H1 (cell line): Measurements from ENCODE around the gene UVSSA. TPM values are rescaled to one million over a fixed set of nuclear protein-coding genes. Genes with fewer than 3 reads are reported as not detected.

Source experiments
- ASH2L ChIP-seq: fragments of 200-600, 300-600 bp; sonication (generic); IDR thresholded peaks from one replicate; pipeline ENCODE4 v1.7.1; 2017; ENCODE audit warnings: low read length
- CBX8 ChIP-seq: fragments of 300-800, 300-1000 bp; sonication (generic); IDR thresholded peaks from 2 replicates; pipeline ENCODE4 v1.7.1; 2016; ENCODE audit warnings: low read depth, low read length, borderline replicate concordance
- CEBPB ChIP-seq: IDR thresholded peaks from 2 replicates; pipeline ENCODE4 v1.6.1; 2012; ENCODE audit warnings: low read depth, low read length
- GABPA ChIP-seq: IDR thresholded peaks from 2 replicates; pipeline ENCODE4 v1.6.1; 2011; ENCODE audit warnings: mild to moderate bottlenecking, low read length, moderate library complexity, borderline replicate concordance; ENCODE audit not compliant: insufficient read depth
- NRF1 ChIP-seq: IDR thresholded peaks from 2 replicates; pipeline ENCODE4 v1.6.1; 2011; ENCODE audit warnings: mild to moderate bottlenecking, low read depth, low read length, improper control_type of control experiment
- POU5F1 ChIP-seq: IDR thresholded peaks from 2 replicates; pipeline ENCODE4 v1.6.1; 2011; ENCODE audit warnings: low read depth, mild to moderate bottlenecking, low read length, moderate library complexity
- SIN3A ChIP-seq, 2 experiments: IDR thresholded peaks in 1 of 2; conservative IDR thresholded peaks in 1 of 2; 2 replicates each; pipeline ENCODE4 v1.6.1; 2011 to 2012; ENCODE audit warnings: low read length in 2 of 2, improper control_type of control experiment in 1 of 2, low read depth in 1 of 2, mild to moderate bottlenecking in 1 of 2
- SIX5 ChIP-seq: IDR thresholded peaks from 2 replicates; pipeline ENCODE4 v1.6.1; 2011; ENCODE audit warnings: mild to moderate bottlenecking, low read depth, low read length
- SUZ12 ChIP-seq: fragments of 200-600 bp; sonication (generic); IDR thresholded peaks from 2 replicates; pipeline ENCODE4 v1.6.1; 2012; ENCODE audit warnings: mild to moderate bottlenecking, inconsistent platforms, low read length, moderate library complexity, mixed read lengths
- TCF12 ChIP-seq: IDR thresholded peaks from 2 replicates; pipeline ENCODE4 v1.6.1; 2011; ENCODE audit warnings: low read depth, mild to moderate bottlenecking, low read length
- polyA plus RNA-seq, 7 experiments: library from polyadenylated mRNA; depleted of rRNA in 3 of 7; stranded (reverse) in 5 of 7; unstranded in 2 of 7; fragments of >200 nt in 5 of 7; fragments of 200-250 nt in 2 of 7; gene quantifications; 1 replicate in 5 of 7; 2 replicates in 1 of 7; 4 replicates in 1 of 7; pipeline versions ENCODE4 v1.2.1 to v1.2.3, GENCODE V29; 2011 to 2013; ENCODE audit warnings: missing spikeins in 2 of 7, mixed read lengths in 2 of 7
- total RNA-seq: library from RNA; stranded (reverse); fragmentation: NEBNext Ultra II Directional; extraction: Animal tissue kit (Norgen Biotek cat#: 25700); gene quantifications from 2 replicates; pipeline ENCODE4 v1.2.1, GENCODE V29; 2021
- TF ChIP-seq, protein P1 (sequence below): fragments of 300-600 bp; sonication (generic); IDR thresholded peaks from 2 replicates; pipeline ENCODE4 v1.7.1; 2012; ENCODE audit warnings: low read length, moderate library complexity, mild to moderate bottlenecking, inconsistent platforms; ENCODE audit not compliant: insufficient replicate concordance

The UVSSA gene
- total and polyA plus RNA-seq, 2 of the 8 experiments (the other 6 are each of a cell fraction or from before 2014, with no cell fraction given): 14.5 to 19.4 TPM

DNA sequence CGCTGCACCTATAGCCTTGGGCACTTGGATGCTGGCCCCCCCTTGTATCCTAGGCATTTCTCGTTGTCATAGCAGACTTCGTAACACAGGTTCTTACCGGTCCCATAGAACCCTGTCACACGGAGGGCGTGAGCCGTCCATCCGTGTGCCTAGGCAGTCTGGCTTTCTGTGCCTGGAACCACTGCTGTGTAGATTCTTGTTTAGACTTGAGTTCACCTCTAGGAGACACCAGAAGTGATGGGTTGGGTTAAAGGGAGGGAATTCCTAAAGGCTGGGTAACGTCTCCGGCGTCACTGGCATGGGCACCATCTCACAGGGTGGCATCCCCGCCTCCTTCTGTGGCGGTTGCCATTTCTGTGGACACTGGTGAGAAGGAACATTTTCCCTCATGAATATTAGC lies 72.7 kb downstream of the UVSSA start (continued):
- TF ChIP-seq, protein P1, sequence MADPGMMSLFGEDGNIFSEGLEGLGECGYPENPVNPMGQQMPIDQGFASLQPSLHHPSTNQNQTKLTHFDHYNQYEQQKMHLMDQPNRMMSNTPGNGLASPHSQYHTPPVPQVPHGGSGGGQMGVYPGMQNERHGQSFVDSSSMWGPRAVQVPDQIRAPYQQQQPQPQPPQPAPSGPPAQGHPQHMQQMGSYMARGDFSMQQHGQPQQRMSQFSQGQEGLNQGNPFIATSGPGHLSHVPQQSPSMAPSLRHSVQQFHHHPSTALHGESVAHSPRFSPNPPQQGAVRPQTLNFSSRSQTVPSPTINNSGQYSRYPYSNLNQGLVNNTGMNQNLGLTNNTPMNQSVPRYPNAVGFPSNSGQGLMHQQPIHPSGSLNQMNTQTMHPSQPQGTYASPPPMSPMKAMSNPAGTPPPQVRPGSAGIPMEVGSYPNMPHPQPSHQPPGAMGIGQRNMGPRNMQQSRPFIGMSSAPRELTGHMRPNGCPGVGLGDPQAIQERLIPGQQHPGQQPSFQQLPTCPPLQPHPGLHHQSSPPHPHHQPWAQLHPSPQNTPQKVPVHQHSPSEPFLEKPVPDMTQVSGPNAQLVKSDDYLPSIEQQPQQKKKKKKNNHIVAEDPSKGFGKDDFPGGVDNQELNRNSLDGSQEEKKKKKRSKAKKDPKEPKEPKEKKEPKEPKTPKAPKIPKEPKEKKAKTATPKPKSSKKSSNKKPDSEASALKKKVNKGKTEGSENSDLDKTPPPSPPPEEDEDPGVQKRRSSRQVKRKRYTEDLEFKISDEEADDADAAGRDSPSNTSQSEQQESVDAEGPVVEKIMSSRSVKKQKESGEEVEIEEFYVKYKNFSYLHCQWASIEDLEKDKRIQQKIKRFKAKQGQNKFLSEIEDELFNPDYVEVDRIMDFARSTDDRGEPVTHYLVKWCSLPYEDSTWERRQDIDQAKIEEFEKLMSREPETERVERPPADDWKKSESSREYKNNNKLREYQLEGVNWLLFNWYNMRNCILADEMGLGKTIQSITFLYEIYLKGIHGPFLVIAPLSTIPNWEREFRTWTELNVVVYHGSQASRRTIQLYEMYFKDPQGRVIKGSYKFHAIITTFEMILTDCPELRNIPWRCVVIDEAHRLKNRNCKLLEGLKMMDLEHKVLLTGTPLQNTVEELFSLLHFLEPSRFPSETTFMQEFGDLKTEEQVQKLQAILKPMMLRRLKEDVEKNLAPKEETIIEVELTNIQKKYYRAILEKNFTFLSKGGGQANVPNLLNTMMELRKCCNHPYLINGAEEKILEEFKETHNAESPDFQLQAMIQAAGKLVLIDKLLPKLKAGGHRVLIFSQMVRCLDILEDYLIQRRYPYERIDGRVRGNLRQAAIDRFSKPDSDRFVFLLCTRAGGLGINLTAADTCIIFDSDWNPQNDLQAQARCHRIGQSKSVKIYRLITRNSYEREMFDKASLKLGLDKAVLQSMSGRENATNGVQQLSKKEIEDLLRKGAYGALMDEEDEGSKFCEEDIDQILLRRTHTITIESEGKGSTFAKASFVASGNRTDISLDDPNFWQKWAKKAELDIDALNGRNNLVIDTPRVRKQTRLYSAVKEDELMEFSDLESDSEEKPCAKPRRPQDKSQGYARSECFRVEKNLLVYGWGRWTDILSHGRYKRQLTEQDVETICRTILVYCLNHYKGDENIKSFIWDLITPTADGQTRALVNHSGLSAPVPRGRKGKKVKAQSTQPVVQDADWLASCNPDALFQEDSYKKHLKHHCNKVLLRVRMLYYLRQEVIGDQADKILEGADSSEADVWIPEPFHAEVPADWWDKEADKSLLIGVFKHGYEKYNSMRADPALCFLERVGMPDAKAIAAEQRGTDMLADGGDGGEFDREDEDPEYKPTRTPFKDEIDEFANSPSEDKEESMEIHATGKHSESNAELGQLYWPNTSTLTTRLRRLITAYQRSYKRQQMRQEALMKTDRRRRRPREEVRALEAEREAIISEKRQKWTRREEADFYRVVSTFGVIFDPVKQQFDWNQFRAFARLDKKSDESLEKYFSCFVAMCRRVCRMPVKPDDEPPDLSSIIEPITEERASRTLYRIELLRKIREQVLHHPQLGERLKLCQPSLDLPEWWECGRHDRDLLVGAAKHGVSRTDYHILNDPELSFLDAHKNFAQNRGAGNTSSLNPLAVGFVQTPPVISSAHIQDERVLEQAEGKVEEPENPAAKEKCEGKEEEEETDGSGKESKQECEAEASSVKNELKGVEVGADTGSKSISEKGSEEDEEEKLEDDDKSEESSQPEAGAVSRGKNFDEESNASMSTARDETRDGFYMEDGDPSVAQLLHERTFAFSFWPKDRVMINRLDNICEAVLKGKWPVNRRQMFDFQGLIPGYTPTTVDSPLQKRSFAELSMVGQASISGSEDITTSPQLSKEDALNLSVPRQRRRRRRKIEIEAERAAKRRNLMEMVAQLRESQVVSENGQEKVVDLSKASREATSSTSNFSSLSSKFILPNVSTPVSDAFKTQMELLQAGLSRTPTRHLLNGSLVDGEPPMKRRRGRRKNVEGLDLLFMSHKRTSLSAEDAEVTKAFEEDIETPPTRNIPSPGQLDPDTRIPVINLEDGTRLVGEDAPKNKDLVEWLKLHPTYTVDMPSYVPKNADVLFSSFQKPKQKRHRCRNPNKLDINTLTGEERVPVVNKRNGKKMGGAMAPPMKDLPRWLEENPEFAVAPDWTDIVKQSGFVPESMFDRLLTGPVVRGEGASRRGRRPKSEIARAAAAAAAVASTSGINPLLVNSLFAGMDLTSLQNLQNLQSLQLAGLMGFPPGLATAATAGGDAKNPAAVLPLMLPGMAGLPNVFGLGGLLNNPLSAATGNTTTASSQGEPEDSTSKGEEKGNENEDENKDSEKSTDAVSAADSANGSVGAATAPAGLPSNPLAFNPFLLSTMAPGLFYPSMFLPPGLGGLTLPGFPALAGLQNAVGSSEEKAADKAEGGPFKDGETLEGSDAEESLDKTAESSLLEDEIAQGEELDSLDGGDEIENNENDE: no peak
- TF ChIP-seq ASH2L (no peak), GABPA (no peak), SIX5 (no peak), NRF1 (no peak), CEBPB (no peak), POU5F1 (no peak), CBX8 (no peak), SUZ12 (no peak), TCF12 (no peak), SIN3A (conservative IDR thresholded peaks at IDR 0.05 in 1 of 2, IDR thresholded peaks at IDR 0.05 in 1 of 2; ENCODE audit: low read depth in 1 of 2, low read length in 2 of 2) (no peak)
